ENCODE measurements around the gene USP50.

DNA sequence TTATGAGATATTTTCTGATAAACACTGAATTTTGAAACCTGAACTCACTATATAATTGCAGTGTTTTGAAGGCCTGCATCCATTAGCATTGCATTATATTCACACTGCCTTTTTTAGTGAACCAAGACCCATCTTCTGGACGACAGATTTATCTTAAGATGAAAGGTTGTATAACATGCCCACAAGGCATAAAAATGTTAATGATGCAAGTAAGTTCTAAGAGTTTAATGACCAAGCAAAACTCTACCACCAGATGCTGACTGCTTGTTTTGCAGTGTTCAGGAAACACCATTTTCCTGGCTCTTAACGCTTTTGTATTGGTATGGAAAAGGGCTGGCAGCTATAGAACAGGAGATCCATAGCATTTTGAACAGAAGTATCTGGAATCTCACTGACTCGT is 46.1 kb downstream of the USP50 start:
- TF ChIP-seq, protein P1, sequence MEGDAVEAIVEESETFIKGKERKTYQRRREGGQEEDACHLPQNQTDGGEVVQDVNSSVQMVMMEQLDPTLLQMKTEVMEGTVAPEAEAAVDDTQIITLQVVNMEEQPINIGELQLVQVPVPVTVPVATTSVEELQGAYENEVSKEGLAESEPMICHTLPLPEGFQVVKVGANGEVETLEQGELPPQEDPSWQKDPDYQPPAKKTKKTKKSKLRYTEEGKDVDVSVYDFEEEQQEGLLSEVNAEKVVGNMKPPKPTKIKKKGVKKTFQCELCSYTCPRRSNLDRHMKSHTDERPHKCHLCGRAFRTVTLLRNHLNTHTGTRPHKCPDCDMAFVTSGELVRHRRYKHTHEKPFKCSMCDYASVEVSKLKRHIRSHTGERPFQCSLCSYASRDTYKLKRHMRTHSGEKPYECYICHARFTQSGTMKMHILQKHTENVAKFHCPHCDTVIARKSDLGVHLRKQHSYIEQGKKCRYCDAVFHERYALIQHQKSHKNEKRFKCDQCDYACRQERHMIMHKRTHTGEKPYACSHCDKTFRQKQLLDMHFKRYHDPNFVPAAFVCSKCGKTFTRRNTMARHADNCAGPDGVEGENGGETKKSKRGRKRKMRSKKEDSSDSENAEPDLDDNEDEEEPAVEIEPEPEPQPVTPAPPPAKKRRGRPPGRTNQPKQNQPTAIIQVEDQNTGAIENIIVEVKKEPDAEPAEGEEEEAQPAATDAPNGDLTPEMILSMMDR (IDR thresholded peaks at IDR 0.05; ENCODE audit: low read depth, low read length, missing input control), result no peak
- TF ChIP-seq, protein P2, sequence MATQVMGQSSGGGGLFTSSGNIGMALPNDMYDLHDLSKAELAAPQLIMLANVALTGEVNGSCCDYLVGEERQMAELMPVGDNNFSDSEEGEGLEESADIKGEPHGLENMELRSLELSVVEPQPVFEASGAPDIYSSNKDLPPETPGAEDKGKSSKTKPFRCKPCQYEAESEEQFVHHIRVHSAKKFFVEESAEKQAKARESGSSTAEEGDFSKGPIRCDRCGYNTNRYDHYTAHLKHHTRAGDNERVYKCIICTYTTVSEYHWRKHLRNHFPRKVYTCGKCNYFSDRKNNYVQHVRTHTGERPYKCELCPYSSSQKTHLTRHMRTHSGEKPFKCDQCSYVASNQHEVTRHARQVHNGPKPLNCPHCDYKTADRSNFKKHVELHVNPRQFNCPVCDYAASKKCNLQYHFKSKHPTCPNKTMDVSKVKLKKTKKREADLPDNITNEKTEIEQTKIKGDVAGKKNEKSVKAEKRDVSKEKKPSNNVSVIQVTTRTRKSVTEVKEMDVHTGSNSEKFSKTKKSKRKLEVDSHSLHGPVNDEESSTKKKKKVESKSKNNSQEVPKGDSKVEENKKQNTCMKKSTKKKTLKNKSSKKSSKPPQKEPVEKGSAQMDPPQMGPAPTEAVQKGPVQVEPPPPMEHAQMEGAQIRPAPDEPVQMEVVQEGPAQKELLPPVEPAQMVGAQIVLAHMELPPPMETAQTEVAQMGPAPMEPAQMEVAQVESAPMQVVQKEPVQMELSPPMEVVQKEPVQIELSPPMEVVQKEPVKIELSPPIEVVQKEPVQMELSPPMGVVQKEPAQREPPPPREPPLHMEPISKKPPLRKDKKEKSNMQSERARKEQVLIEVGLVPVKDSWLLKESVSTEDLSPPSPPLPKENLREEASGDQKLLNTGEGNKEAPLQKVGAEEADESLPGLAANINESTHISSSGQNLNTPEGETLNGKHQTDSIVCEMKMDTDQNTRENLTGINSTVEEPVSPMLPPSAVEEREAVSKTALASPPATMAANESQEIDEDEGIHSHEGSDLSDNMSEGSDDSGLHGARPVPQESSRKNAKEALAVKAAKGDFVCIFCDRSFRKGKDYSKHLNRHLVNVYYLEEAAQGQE (IDR thresholded peaks at IDR 0.05), result no peak
- TF ChIP-seq YY1 (IDR thresholded peaks at IDR 0.05) (no peak), GABPA (IDR thresholded peaks at IDR 0.05 in 1 of 2, conservative IDR thresholded peaks at IDR 0.05 in 1 of 2) (no peak), RAD21 (IDR thresholded peaks at IDR 0.05) (no peak), HNF4A (conservative IDR thresholded peaks at IDR 0.05) (no peak), SP1 (IDR thresholded peaks at IDR 0.05) (no peak), HNF4G (IDR thresholded peaks at IDR 0.05) (no peak), JUND (IDR thresholded peaks at IDR 0.05) (no peak), TAF1 (conservative IDR thresholded peaks at IDR 0.05) (no peak), RXRA (IDR thresholded peaks at IDR 0.05) (no peak)
- TF ChIP-seq, protein P3, sequence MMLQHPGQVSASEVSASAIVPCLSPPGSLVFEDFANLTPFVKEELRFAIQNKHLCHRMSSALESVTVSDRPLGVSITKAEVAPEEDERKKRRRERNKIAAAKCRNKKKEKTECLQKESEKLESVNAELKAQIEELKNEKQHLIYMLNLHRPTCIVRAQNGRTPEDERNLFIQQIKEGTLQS (IDR thresholded peaks at IDR 0.05), result no peak
- TF ChIP-seq, protein P4, sequence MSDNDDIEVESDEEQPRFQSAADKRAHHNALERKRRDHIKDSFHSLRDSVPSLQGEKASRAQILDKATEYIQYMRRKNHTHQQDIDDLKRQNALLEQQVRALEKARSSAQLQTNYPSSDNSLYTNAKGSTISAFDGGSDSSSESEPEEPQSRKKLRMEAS (IDR thresholded peaks at IDR 0.05), result no peak
- TF ChIP-seq, protein P5, sequence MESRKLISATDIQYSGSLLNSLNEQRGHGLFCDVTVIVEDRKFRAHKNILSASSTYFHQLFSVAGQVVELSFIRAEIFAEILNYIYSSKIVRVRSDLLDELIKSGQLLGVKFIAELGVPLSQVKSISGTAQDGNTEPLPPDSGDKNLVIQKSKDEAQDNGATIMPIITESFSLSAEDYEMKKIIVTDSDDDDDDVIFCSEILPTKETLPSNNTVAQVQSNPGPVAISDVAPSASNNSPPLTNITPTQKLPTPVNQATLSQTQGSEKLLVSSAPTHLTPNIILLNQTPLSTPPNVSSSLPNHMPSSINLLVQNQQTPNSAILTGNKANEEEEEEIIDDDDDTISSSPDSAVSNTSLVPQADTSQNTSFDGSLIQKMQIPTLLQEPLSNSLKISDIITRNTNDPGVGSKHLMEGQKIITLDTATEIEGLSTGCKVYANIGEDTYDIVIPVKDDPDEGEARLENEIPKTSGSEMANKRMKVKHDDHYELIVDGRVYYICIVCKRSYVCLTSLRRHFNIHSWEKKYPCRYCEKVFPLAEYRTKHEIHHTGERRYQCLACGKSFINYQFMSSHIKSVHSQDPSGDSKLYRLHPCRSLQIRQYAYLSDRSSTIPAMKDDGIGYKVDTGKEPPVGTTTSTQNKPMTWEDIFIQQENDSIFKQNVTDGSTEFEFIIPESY (IDR thresholded peaks at IDR 0.05), result no peak
